ENCODE data around the gene UST. TPM values are rescaled to one million over a fixed set of nuclear protein-coding genes. Genes with fewer than 3 reads are reported as not detected.
A peak's percentile ranks its signal among the peaks of the same experiment; 100 is the strongest.

UST gene
- total and polyA plus RNA-seq, 2 of the 8 experiments (the other 6 are each of a cell fraction or from before 2014, with no cell fraction given), result 13.5 to 34.5 TPM

- no peak overlapping the region for H3K9ac ChIP-seq (replicated peaks in 1 of 4; ENCODE audit: extremely low read depth in 1 of 4, low read depth in 3 of 4, low read length in 3 of 4)
- H3K79me2 ChIP-seq (ENCODE audit: control insufficient read depth in 1 of 2, insufficient read depth in 2 of 2, low read length in 2 of 2), result no peaks in the 10 kb centered on the region; a peak in 1 of 4 replicates
- no peak overlapping the region for H3K27ac ChIP-seq (ENCODE audit: low read depth, low read length)
- H2BK5ac ChIP-seq (ENCODE audit: low read depth, low read length), result no peak overlapping the region
- H3K18ac ChIP-seq (ENCODE audit: extremely low read depth, low read length), result no peak overlapping the region
- no peak overlapping the region for H4K5ac ChIP-seq (ENCODE audit: insufficient read length, low read depth, low read length)
- H3K23me2 ChIP-seq (ENCODE audit: low read depth, low read length), result no peaks in the 10 kb centered on the region; the same call in 1 of the 2 replicates
- no peak overlapping the region for H3K56ac ChIP-seq (replicated peaks; ENCODE audit: insufficient read length, low read depth, low read length)
- no peak for DNase-seq (ENCODE audit: low read depth in 1 of 2, low spot score in 2 of 2)
- no peaks in the 10 kb centered on the region for H3K9me3 ChIP-seq (ENCODE audit: insufficient read depth in 2 of 2, low read depth in 1 of 2, low read length in 1 of 2)
- H3K4me1 ChIP-seq (replicated peaks in 1 of 4; ENCODE audit: control insufficient read depth in 3 of 4, insufficient read depth in 4 of 4, low read length in 3 of 4), result peaks cover 2 to 5% (median 4%) of the 10 kb centered on the region in 4 experiments; a peak in 5 of 7 replicates
- no peak overlapping the region for H3K4ac ChIP-seq (replicated peaks; ENCODE audit: insufficient read length, low read depth, low read length)
- FAIRE-seq, result peak; percentile 13
- no peak overlapping the region for H4K91ac ChIP-seq (replicated peaks; ENCODE audit: insufficient read length, low read length)
- no peaks in the 10 kb centered on the region for H3K79me1 ChIP-seq (ENCODE audit: low read depth, low read length)
- no peak overlapping the region for H4K8ac ChIP-seq (ENCODE audit: extremely low read depth, insufficient read depth, low read length)
- no peaks in the 10 kb centered on the region for H4K20me1 ChIP-seq (replicated peaks in 1 of 2; ENCODE audit: control insufficient read depth in 1 of 2, insufficient read depth in 2 of 2, low read length in 2 of 2)
- H2BK15ac ChIP-seq (ENCODE audit: low read length), result no peak overlapping the region
- H3K23ac ChIP-seq (ENCODE audit: insufficient read length), result no peak overlapping the region
- no peak overlapping the region for H3K14ac ChIP-seq (ENCODE audit: insufficient read length)
- no peak overlapping the region for H2BK120ac ChIP-seq (replicated peaks; ENCODE audit: low read depth, low read length)
- H3K36me3 ChIP-seq (ENCODE audit: control insufficient read depth in 2 of 4, insufficient read depth in 4 of 4, low read length in 3 of 4), result peaks cover 0 to 17% (median 1%) of the 10 kb centered on the region in 4 experiments; a peak in 1 of 8 replicates
- no peak overlapping the region for H2BK20ac ChIP-seq (ENCODE audit: low read length)
- ChIA-PET CTCF (ENCODE audit: partially characterized antibody) (interaction anchor here (1.2 to 2.1 kb wide), 4 partner anchors 8 to 47 kb away, joined by 3 to 10 read pairs (median 3); no protein-coding TSS in a partner anchor), POLR2A (ENCODE audit: partially characterized antibody) (interaction anchor here (0.6 kb wide), 1 partner anchor 307 kb away, joined by 3 read pairs; no protein-coding TSS in a partner anchor)
- 78% methylated on average over 7 of the region's 7 CpGs; no CpG with 5 or more reads in 1 of the 2 experiments for WGBS, 2 experiments (ENCODE audit: extremely low coverage in 1 of 2, insufficient coverage in 1 of 2, insufficient read length in 1 of 2, insufficient replicate concordance in 2 of 2, low coverage in 1 of 2, low lambda C conversion rate in 2 of 2, missing lambda C conversion rate in 1 of 2)
- H2AFZ ChIP-seq (ENCODE audit: low read length), result no peak overlapping the region
- H3K4me3 ChIP-seq (ENCODE audit: extremely low read depth in 1 of 4, insufficient read depth in 2 of 4, low read depth in 3 of 4, low read length in 4 of 4), result no peak overlapping the region
- H2AK5ac ChIP-seq (ENCODE audit: low read depth, low read length), result no peak overlapping the region
- no peak overlapping the region for H3K4me2 ChIP-seq (ENCODE audit: insufficient read depth in 1 of 2, low read depth in 2 of 2, low read length in 2 of 2)
- no peak overlapping the region for H2BK12ac ChIP-seq (ENCODE audit: low read depth, low read length)
- H3K27me3 ChIP-seq (replicated peaks in 1 of 4; ENCODE audit: control insufficient read depth in 3 of 4, extremely low read depth in 1 of 4, insufficient read depth in 3 of 4, low read length in 3 of 4), result no peaks in the 10 kb centered on the region
- TF ChIP-seq RXRA (IDR thresholded peaks at IDR 0.05; ENCODE audit: insufficient read depth, low read depth, low read length), result no peak
- TF ChIP-seq RFX5 (IDR thresholded peaks at IDR 0.05; ENCODE audit: borderline replicate concordance, low read depth, low read length), result no peak
- TF ChIP-seq SP2 (IDR thresholded peaks at IDR 0.05; ENCODE audit: low read length), result no peak
- no peak for TF ChIP-seq NANOG (IDR thresholded peaks at IDR 0.05; ENCODE audit: insufficient read depth, low read depth, low read length, poor library complexity, severe bottlenecking)
- no peak for TF ChIP-seq NRF1 (IDR thresholded peaks at IDR 0.05; ENCODE audit: low read depth, low read length)
- no peak for TF ChIP-seq BACH1 (IDR thresholded peaks at IDR 0.05; ENCODE audit: low read length)
- no peak for TF ChIP-seq SAP30 (IDR thresholded peaks at IDR 0.05; ENCODE audit: insufficient read depth, insufficient replicate concordance, low read length)
- no peak for TF ChIP-seq PHF8 (conservative IDR thresholded peaks at IDR 0.05; ENCODE audit: low read depth, low read length)
- no peak for TF ChIP-seq CBX8 (IDR thresholded peaks at IDR 0.05; ENCODE audit: borderline replicate concordance, low read depth, low read length)
- no peak for TF ChIP-seq CEBPB (IDR thresholded peaks at IDR 0.05; ENCODE audit: low read depth, low read length)
- no peak for TF ChIP-seq GTF2F1 (IDR thresholded peaks at IDR 0.05; ENCODE audit: borderline replicate concordance, low read depth, low read length)
These were observed 232.4 kb downstream of the UST start for GRCh38 chr6:148979014-148979901.

Data from H1 (cell line).